ENCODE measurements around the gene ADAMTS12. TPM values are rescaled to one million over a fixed set of nuclear protein-coding genes. Genes with fewer than 3 reads are reported as not detected.

The ADAMTS12 gene
- polyA plus RNA-seq, 3 donors: not detected

- no peak overlapping the region for H3K27ac ChIP-seq (ENCODE audit: low read depth in 1 of 2, low read length in 2 of 2)
- intact Hi-C loops (cut with micrococcal nuclease): no loop called here
- no peaks in the 10 kb centered on the region for H3K4me1 ChIP-seq (ENCODE audit: control insufficient read depth in 1 of 2, insufficient read depth in 2 of 2, low read length in 2 of 2)
- no peak overlapping the region for H2AFZ ChIP-seq (ENCODE audit: insufficient read depth, low read depth, low read length, poor library complexity, severe bottlenecking)
- H3K27ac Mint-ChIP-seq: no peak overlapping the region
- no peaks in the 10 kb centered on the region for H3K79me2 ChIP-seq (ENCODE audit: insufficient read depth, low read length)
- peaks cover 34 to 36% of the 10 kb centered on the region in 2 donors for H3K27me3 ChIP-seq (ENCODE audit: control insufficient read depth in 2 of 2, insufficient read depth in 2 of 2, low read length in 2 of 2)
- peaks cover 0 to 5% of the 10 kb centered on the region in 2 donors for H3K9me3 ChIP-seq (replicated peaks in 1 of 2; ENCODE audit: control insufficient read depth in 1 of 2, insufficient read depth in 1 of 2, low read length in 2 of 2)
- DNase-seq: no peak
- H3K9ac ChIP-seq (ENCODE audit: insufficient read depth, low read length, poor library complexity, severe bottlenecking): no peak overlapping the region
- H3K36me3 ChIP-seq (replicated peaks in 1 of 2; ENCODE audit: control insufficient read depth in 1 of 2, insufficient read depth in 2 of 2, low read length in 2 of 2): no peaks in the 10 kb centered on the region
- no peak overlapping the region for H3K4me3 Mint-ChIP-seq
- H3K4me3 ChIP-seq (replicated peaks in 1 of 3; ENCODE audit: low read depth in 2 of 3, low read length in 3 of 3): no peak overlapping the region
- H4K20me1 ChIP-seq (ENCODE audit: insufficient read depth, low read length): no peaks in the 10 kb centered on the region
- no peaks in the 10 kb centered on the region for H3K4me1 Mint-ChIP-seq
- H3K36me3 Mint-ChIP-seq: peaks cover 0 to 2% of the 10 kb centered on the region in 2 donors
- H3K27me3 Mint-ChIP-seq (ENCODE audit: low read depth in 3 of 3): peaks cover 36 to 39% (median 39%) of the 10 kb centered on the region in 3 donors
- 80% methylated on average over 11 of the region's 12 CpGs for WGBS (ENCODE audit: insufficient coverage)
- TF ChIP-seq CTCF (IDR thresholded peaks at IDR 0.05): no peak
- peaks cover 0 to 15% (median 8%) of the 10 kb centered on the region in 7 donors for H3K9me3 Mint-ChIP-seq
- H3K4me2 ChIP-seq (replicated peaks; ENCODE audit: extremely low read depth, low read length, poor library complexity, severe bottlenecking): no peak overlapping the region
Observed at GRCh38 chr5:33890131-33891032, 1.4 kb downstream of the ADAMTS12 start.

- peaks cover 0 to 2% of the 10 kb centered on the region in 2 donors for H3K36me3 Mint-ChIP-seq
- Histone ChIP-seq H3K79me2 (ENCODE audit: insufficient read depth, low read length) (no peaks in the 10 kb centered on the region), H3K27me3 (ENCODE audit: control insufficient read depth in 2 of 2, insufficient read depth in 2 of 2, low read length in 2 of 2) (peaks cover 28 to 36% of the 10 kb centered on the region in 2 donors), H3K27ac (ENCODE audit: low read depth in 1 of 2, low read length in 2 of 2) (no peak overlapping the region), H3K36me3 (replicated peaks in 1 of 2; ENCODE audit: control insufficient read depth in 1 of 2, insufficient read depth in 2 of 2, low read length in 2 of 2) (no peaks in the 10 kb centered on the region), H2AFZ (ENCODE audit: insufficient read depth, low read depth, low read length, poor library complexity, severe bottlenecking) (no peak overlapping the region), H3K4me1 (ENCODE audit: control insufficient read depth in 1 of 2, insufficient read depth in 2 of 2, low read length in 2 of 2) (no peaks in the 10 kb centered on the region), H4K20me1 (ENCODE audit: insufficient read depth, low read length) (no peaks in the 10 kb centered on the region), H3K9me3 (replicated peaks in 1 of 2; ENCODE audit: control insufficient read depth in 1 of 2, insufficient read depth in 1 of 2, low read length in 2 of 2) (peaks cover 0 to 5% of the 10 kb centered on the region in 2 donors), H3K9ac (ENCODE audit: insufficient read depth, low read length, poor library complexity, severe bottlenecking) (no peak overlapping the region), H3K4me2 (replicated peaks; ENCODE audit: extremely low read depth, low read length, poor library complexity, severe bottlenecking) (no peak overlapping the region), H3K4me3 (replicated peaks in 1 of 3; ENCODE audit: low read depth in 2 of 3, low read length in 3 of 3) (no peak overlapping the region)
- no peak overlapping the region for H3K4me3 Mint-ChIP-seq
- no peak for DNase-seq
- peaks cover 31 to 35% (median 31%) of the 10 kb centered on the region in 3 donors for H3K27me3 Mint-ChIP-seq (ENCODE audit: low read depth in 3 of 3)
- no peak overlapping the region for H3K27ac Mint-ChIP-seq
- 100% methylated on average over 1 of the region's 4 CpGs for WGBS (ENCODE audit: insufficient coverage)
- H3K9me3 Mint-ChIP-seq: peaks cover 0 to 16% (median 7%) of the 10 kb centered on the region in 7 donors
- H3K4me1 Mint-ChIP-seq: no peaks in the 10 kb centered on the region
- TF ChIP-seq CTCF (IDR thresholded peaks at IDR 0.05): no peak
- intact Hi-C loops (cut with micrococcal nuclease): no loop called here
Observed at GRCh38 chr5:33888587-33888986, 3.2 kb downstream of the ADAMTS12 start.

All from CD14-positive monocyte (primary cell).